Brain microvascular endothelial cell (primary cell): Measurements from ENCODE around the gene GRID1.

ENCODE experiments used
- DNase-seq: peaks from one replicate; pipeline ENCODE4 v3.0.0-alpha.2; 2020
- H3K27ac ChIP-seq: fragments of 250-450 bp; sonication (Bioruptor Pico); 2 replicates; pipeline ENCODE4 v1.5.1; 2020; ENCODE audit warnings: mild to moderate bottlenecking, moderate library complexity
- H3K27me3 ChIP-seq: fragments of 250-450 bp; sonication (Bioruptor Pico); replicated peaks from 2 replicates; pipeline ENCODE4 v1.5.1; 2020; ENCODE audit warnings: mild to moderate bottlenecking
- H3K36me3 ChIP-seq: fragments of 250-450 bp; sonication (Bioruptor Pico); replicated peaks from 2 replicates; pipeline ENCODE4 v1.5.1; 2020; ENCODE audit warnings: mild to moderate bottlenecking
- H3K4me3 ChIP-seq: 2 replicates; pipeline ENCODE4 v1.5.1; 2011; ENCODE audit warnings: low read depth, mild to moderate bottlenecking, control low read depth, low read length, moderate library complexity
- CTCF ChIP-seq: IDR thresholded peaks from 2 replicates; pipeline ENCODE4 v1.5.1; 2011; ENCODE audit warnings: low read depth, mild to moderate bottlenecking, moderate library complexity, low read length, control low read depth, inconsistent platforms; ENCODE audit errors: missing control alignments
- in situ Hi-C: cut with HindIII; loops from 2 replicates; pipeline ENCODE4 v1.10.0; 2017; ENCODE audit warnings: low sequenced_read_pairs, low pct_ligation_motif_present

The GRID1 gene

GRCh38 chr10:85920311-85920710 is 446.3 kb downstream of the GRID1 start:
- no peak for DNase-seq
- H3K4me3 ChIP-seq = no peak overlapping the region
- no peak for TF ChIP-seq CTCF
- H3K27ac ChIP-seq = no peak overlapping the region
- H3K27me3 ChIP-seq = no peaks in the 10 kb centered on the region
- H3K36me3 ChIP-seq = no peaks in the 10 kb centered on the region
- in situ Hi-C loops = no loop called here

DNA sequence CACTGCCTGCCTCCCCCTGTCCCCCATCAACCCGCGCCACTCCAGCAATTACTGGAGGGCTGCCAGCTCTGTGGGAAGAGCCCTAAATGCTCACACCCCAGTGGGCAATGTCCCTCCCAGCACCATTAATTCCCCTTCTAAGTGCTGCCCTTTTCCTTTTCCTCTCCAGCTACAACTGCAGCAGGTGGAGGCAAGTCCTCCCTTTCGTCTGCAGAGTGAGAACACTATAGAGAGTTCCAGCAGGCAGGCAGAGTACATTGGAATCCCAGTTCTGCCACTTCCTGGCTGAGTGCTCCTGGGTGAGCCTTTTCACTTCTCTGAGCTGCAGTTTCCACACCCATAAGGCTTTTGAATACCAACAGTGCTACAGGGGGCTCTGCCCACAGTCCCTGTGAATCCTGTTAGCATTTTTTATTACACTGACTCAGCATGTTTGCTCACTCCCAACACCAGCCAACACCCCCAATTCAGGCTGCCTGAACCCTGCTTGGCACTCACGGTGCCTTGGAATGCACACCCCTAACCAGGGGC is 447.0 kb downstream of the GRID1 start:
- H3K27me3 ChIP-seq = no peaks in the 10 kb centered on the region
- DNase-seq = no peak
- no peak overlapping the region for H3K4me3 ChIP-seq
- H3K36me3 ChIP-seq = no peaks in the 10 kb centered on the region
- in situ Hi-C loops = no loop called here
- TF ChIP-seq CTCF = no peak
- no peak overlapping the region for H3K27ac ChIP-seq

GRCh38 chr10:85918371-85918770 is 448.2 kb downstream of the GRID1 start:
- no peak for DNase-seq
- in situ Hi-C loops = no loop called here
- TF ChIP-seq CTCF = no peak

GRCh38 chr10:85917601-85918000 is 449.0 kb downstream of the GRID1 start:
- DNase-seq = no peak
- Histone ChIP-seq H3K27ac (no peak overlapping the region), H3K4me3 (no peak overlapping the region), H3K27me3 (no peaks in the 10 kb centered on the region), H3K36me3 (no peaks in the 10 kb centered on the region)
- in situ Hi-C loops = no loop called here
- TF ChIP-seq CTCF = no peak

More at GRCh38 chr10:85918371-85918770, 448.2 kb downstream of the GRID1 start:
- no peaks in the 10 kb centered on the region for H3K36me3 ChIP-seq
- H3K27me3 ChIP-seq = no peaks in the 10 kb centered on the region
- no peak overlapping the region for H3K27ac ChIP-seq
- no peak overlapping the region for H3K4me3 ChIP-seq

DNA sequence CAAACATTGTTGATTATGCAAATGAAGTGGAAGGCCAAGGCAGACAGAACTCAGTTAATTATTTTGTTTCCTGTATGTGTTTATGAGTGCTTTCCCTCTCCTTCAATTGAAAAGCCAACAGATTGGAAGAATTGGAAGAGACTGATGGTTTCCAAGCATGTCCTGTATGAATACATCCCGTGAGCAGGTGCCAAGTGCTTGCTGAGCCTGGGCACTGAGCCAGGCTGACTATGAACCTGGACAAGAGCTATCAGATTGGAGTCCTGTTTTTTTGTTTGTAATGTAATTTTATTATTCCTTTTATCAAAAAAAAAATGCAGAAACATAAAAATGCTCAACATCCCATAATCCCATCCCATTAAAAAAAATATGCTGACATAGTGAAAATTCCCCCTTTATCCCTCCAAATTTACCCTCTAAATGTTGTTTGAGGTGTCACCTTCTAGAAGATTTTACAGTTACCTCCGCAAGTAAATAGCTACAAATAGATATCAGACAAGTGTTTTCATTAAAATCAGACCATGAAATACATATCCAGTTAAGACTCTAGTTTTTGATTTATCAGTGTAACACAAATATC is 449.5 kb downstream of the GRID1 start:
- H3K4me3 ChIP-seq = no peak overlapping the region
- H3K36me3 ChIP-seq = no peaks in the 10 kb centered on the region
- DNase-seq = no peak
- TF ChIP-seq CTCF = no peak
- no peak overlapping the region for H3K27ac ChIP-seq
- in situ Hi-C loops = no loop called here
- H3K27me3 ChIP-seq = no peaks in the 10 kb centered on the region

DNA sequence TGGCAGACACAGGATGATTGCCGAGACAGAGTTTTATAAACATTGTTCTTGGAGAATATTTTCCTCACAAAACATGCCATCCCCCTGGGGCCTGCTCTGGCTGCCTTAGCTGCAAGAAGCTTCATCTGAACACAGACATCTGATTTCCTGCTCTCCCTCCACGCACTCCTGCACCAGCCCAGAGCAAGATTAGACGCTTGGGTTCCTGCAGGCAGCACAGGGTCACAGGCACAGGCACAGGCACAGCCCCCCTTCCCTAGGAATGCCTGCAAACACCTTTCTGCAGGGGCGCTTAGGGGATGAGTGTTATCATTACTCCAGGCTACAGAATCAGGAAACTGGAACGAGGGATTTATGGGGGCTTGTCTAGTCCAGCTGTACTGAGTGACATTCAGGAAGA is 450.3 kb downstream of the GRID1 start:
- no peak for TF ChIP-seq CTCF
- in situ Hi-C loops = no loop called here
- no peaks in the 10 kb centered on the region for H3K27me3 ChIP-seq
- no peak for DNase-seq
- H3K36me3 ChIP-seq = no peaks in the 10 kb centered on the region
- no peak overlapping the region for H3K4me3 ChIP-seq
- no peak overlapping the region for H3K27ac ChIP-seq
